ENCODE results near the gene FHOD3.

- TF ChIP-seq CTCF (IDR thresholded peaks at IDR 0.05 in 8 of 11, conservative IDR thresholded peaks at IDR 0.05 in 3 of 11) (no peak), POLR2A (IDR thresholded peaks at IDR 0.05) (no peak), POLR2AphosphoS5 (IDR thresholded peaks at IDR 0.05) (no peak)
These were observed 437.6 kb downstream of the FHOD3 start for GRCh38 chr18:36735130-36735529.

All from spleen (tissue), 7 donors.